GM23338 (cell line): ENCODE measurements around the gene RALY. TPM values are rescaled to one million over a fixed set of nuclear protein-coding genes. Genes with fewer than 3 reads are reported as not detected.

ENCODE experiments used
- EZH2phosphoT487 ChIP-seq: fragments of 200-600 bp; sonication (generic); IDR thresholded peaks from one replicate; pipeline ENCODE4 v1.8.1; 2018; ENCODE audit warnings: antibody characterized with exemption; ENCODE audit not compliant: unreplicated experiment
- POLR2AphosphoS5 ChIP-seq: IDR thresholded peaks from 2 replicates; pipeline ENCODE4 v1.6.1; 2016; ENCODE audit warnings: antibody characterized with exemption, low read depth
- ZNF331 ChIP-seq: fragments of 250-450 bp; sonication (Bioruptor Pico); IDR thresholded peaks from 2 replicates; pipeline ENCODE4 v1.5.0; 2020; ENCODE audit warnings: low read depth, mild to moderate bottlenecking, moderate library complexity
- polyA plus RNA-seq: library from polyadenylated mRNA; unstranded; fragments of >200 nt; fragmentation: Nextera tagmentation; extraction: Ambion mirVana; gene quantifications from 2 replicates; pipeline ENCODE4 v1.2.1, GENCODE V29; 2016
- total RNA-seq: library from RNA; depleted of rRNA; stranded (reverse); fragments of >200 nt; shearing (Covaris generic); gene quantifications from 2 replicates; pipeline ENCODE4 v1.2.3, GENCODE V29; 2014
- TF ChIP-seq, protein P1 (sequence below): fragments of 250-450 bp; sonication (Bioruptor Pico); IDR thresholded peaks from 2 replicates; pipeline ENCODE4 v1.5.0; 2020; ENCODE audit warnings: mild to moderate bottlenecking, moderate library complexity
- TF ChIP-seq, protein P2 (sequence below): IDR thresholded peaks from 2 replicates; pipeline ENCODE4 v1.6.1; 2016; ENCODE audit warnings: antibody characterized with exemption
- TF ChIP-seq, protein P3 (sequence below), 2 experiments: fragments of 200-600 bp in 1 of 2; sonication (generic) in 1 of 2; conservative IDR thresholded peaks; 2 replicates each; pipeline versions ENCODE4 v1.5.1 to v1.6.1; 2016 to 2017; ENCODE audit warnings: antibody characterized with exemption in 2 of 2, low read depth in 2 of 2, mild to moderate bottlenecking in 2 of 2, moderate library complexity in 1 of 2

The RALY gene
- total and polyA plus RNA-seq, 2 experiments from 2014 or later: 144 to 167 TPM

DNA sequence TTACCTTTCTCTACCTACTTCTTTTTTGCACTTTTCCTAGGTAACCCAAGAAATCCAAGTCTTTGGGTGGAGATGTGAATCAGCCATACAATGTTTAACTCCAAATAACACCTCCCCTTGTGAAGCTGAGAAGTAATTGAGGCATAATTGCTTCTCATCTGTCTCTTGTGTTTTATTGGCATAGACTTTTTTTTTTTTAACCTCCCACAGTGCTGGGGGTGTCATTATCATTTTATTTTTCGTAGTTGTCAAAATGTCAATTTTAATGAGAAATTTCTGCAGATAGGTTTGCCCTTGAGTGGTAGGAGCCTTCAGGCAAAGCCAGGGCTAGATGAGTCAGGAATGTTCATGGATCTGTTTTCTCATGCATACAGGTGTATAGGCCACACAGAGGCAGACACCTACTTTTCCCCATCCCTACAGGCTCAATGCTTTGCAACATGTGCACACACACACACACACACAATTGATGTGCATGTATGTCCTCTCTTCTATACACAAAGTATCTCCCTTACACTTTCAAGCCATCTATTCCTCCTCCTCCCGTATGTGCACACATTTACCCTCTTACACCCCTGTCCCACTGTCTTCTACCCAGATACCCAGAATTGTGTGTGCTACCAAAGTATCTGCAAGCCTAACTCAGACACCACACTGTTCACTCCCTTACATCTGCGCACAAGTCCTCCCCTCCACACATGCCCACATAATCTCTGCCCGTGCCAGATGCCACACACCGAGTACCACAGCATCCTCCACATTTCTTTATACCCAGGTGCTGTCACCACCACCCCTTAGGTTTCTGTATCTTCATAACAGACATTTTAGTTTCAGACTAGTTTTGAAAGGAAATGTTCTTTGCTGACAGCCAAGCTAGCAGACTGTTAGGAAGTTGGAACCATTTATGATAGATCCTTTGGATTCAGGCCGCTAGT, 22.0 kb downstream of the RALY start (continued):
- TF ChIP-seq, protein P1, sequence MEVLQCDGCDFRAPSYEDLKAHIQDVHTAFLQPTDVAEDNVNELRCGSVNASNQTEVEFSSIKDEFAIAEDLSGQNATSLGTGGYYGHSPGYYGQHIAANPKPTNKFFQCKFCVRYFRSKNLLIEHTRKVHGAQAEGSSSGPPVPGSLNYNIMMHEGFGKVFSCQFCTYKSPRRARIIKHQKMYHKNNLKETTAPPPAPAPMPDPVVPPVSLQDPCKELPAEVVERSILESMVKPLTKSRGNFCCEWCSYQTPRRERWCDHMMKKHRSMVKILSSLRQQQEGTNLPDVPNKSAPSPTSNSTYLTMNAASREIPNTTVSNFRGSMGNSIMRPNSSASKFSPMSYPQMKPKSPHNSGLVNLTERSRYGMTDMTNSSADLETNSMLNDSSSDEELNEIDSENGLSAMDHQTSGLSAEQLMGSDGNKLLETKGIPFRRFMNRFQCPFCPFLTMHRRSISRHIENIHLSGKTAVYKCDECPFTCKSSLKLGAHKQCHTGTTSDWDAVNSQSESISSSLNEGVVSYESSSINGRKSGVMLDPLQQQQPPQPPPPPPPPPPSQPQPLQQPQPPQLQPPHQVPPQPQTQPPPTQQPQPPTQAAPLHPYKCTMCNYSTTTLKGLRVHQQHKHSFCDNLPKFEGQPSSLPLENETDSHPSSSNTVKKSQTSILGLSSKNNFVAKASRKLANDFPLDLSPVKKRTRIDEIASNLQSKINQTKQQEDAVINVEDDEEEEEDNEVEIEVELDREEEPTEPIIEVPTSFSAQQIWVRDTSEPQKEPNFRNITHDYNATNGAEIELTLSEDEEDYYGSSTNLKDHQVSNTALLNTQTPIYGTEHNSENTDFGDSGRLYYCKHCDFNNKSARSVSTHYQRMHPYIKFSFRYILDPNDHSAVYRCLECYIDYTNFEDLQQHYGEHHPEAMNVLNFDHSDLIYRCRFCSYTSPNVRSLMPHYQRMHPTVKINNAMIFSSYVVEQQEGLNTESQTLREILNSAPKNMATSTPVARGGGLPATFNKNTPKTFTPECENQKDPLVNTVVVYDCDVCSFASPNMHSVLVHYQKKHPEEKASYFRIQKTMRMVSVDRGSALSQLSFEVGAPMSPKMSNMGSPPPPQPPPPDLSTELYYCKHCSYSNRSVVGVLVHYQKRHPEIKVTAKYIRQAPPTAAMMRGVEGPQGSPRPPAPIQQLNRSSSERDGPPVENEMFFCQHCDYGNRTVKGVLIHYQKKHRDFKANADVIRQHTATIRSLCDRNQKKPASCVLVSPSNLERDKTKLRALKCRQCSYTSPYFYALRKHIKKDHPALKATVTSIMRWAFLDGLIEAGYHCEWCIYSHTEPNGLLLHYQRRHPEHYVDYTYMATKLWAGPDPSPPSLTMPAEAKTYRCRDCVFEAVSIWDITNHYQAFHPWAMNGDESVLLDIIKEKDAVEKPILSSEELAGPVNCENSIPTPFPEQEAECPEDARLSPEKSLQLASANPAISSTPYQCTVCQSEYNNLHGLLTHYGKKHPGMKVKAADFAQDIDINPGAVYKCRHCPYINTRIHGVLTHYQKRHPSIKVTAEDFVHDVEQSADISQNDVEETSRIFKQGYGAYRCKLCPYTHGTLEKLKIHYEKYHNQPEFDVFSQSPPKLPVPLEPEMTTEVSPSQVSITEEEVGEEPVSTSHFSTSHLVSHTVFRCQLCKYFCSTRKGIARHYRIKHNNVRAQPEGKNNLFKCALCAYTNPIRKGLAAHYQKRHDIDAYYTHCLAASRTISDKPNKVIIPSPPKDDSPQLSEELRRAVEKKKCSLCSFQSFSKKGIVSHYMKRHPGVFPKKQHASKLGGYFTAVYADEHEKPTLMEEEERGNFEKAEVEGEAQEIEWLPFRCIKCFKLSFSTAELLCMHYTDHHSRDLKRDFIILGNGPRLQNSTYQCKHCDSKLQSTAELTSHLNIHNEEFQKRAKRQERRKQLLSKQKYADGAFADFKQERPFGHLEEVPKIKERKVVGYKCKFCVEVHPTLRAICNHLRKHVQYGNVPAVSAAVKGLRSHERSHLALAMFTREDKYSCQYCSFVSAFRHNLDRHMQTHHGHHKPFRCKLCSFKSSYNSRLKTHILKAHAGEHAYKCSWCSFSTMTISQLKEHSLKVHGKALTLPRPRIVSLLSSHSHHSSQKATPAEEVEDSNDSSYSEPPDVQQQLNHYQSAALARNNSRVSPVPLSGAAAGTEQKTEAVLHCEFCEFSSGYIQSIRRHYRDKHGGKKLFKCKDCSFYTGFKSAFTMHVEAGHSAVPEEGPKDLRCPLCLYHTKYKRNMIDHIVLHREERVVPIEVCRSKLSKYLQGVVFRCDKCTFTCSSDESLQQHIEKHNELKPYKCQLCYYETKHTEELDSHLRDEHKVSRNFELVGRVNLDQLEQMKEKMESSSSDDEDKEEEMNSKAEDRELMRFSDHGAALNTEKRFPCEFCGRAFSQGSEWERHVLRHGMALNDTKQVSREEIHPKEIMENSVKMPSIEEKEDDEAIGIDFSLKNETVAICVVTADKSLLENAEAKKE: no peak
- TF ChIP-seq, protein P2, sequence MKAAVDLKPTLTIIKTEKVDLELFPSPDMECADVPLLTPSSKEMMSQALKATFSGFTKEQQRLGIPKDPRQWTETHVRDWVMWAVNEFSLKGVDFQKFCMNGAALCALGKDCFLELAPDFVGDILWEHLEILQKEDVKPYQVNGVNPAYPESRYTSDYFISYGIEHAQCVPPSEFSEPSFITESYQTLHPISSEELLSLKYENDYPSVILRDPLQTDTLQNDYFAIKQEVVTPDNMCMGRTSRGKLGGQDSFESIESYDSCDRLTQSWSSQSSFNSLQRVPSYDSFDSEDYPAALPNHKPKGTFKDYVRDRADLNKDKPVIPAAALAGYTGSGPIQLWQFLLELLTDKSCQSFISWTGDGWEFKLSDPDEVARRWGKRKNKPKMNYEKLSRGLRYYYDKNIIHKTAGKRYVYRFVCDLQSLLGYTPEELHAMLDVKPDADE: no peak
- no peak for TF ChIP-seq EZH2phosphoT487
- TF ChIP-seq POLR2AphosphoS5: no peak
- TF ChIP-seq, protein P3, sequence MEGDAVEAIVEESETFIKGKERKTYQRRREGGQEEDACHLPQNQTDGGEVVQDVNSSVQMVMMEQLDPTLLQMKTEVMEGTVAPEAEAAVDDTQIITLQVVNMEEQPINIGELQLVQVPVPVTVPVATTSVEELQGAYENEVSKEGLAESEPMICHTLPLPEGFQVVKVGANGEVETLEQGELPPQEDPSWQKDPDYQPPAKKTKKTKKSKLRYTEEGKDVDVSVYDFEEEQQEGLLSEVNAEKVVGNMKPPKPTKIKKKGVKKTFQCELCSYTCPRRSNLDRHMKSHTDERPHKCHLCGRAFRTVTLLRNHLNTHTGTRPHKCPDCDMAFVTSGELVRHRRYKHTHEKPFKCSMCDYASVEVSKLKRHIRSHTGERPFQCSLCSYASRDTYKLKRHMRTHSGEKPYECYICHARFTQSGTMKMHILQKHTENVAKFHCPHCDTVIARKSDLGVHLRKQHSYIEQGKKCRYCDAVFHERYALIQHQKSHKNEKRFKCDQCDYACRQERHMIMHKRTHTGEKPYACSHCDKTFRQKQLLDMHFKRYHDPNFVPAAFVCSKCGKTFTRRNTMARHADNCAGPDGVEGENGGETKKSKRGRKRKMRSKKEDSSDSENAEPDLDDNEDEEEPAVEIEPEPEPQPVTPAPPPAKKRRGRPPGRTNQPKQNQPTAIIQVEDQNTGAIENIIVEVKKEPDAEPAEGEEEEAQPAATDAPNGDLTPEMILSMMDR (conservative IDR thresholded peaks at IDR 0.05; ENCODE audit: low read depth in 2 of 2): no peak
- TF ChIP-seq ZNF331 (CRISPR knock-in tag): no peak
